Measurements from ENCODE around the gene RPS15. TPM values are rescaled to one million over a fixed set of nuclear protein-coding genes. Genes with fewer than 3 reads are reported as not detected.

RPS15 gene
- total RNA-seq, 3 donors from 2014 or later (not counting 1 experiment from before 2014, with no cell fraction given), result 731 to 872 (median 837) TPM

DNA sequence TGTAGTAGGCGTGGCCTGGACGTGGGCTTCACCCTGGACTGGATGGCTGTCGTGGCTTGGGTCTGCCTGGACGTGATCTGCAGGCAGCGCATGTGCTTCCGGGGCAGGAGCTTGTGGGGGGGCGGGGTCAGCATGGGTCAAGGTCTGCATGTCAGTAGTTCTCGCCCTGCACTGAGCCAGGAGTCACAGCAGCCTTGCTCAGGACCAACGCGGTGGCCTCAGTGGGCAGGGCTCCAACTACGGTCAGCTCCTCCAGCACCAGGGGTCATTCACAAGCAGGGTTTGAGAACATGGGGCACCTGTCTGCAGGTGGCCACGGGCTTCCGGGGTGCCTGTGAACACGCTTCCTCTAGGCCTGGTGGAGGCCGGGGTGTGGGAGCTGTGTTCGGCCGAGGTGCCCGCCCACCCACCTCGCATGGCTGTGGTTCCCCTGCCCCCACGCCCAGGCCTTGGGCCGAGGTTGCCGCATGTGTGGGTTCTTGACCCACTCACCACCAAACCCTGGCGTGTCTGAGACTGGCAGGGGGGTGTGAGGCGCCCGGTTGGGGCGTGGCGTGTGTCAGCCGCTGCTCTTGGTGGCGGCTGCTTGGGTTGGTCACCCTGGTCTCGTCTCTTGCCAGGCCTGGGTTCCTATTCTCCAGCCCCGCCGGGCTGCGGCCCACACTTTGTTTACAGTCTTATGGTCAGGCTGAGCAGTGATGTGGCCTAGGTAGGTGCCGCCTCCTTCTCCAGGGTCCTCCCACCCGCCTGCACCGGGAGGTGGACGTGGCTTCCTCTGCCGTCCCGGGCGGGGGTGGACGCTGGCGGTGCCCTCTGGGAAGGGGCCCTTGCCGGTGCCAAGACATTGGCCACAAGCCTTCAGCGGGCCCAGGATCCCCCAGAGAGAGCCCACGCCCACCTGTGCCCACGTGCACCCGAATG is 4.8 kb upstream of the RPS15 start:
- no peak overlapping the region for H3K27ac ChIP-seq (ENCODE audit: low read length)
- no peak for ATAC-seq
- WGBS (ENCODE audit: insufficient coverage), result 92% methylated on average over 47 of the region's 47 CpGs
- H3K4me3 ChIP-seq (ENCODE audit: low read length), result no peak overlapping the region
- Mint-ChIP-seq H3K27me3 (ENCODE audit: low read depth in 2 of 2) (no peaks in the 10 kb centered on the region), H3K27ac (no peak overlapping the region), H3K36me3 (no peaks in the 10 kb centered on the region), H3K4me1 (peaks cover 0 to 7% of the 10 kb centered on the region in 2 donors), H3K4me3 (no peak overlapping the region), H3K9me3 (no peaks in the 10 kb centered on the region)
- DNase-seq, result no peak
- peaks cover 57% of the 10 kb centered on the region for H3K36me3 ChIP-seq (ENCODE audit: control insufficient read depth, insufficient read depth, low read length)
- no peaks in the 10 kb centered on the region for H3K9me3 ChIP-seq (ENCODE audit: control insufficient read depth, insufficient read depth, low read length)
- peaks cover 6% of the 10 kb centered on the region for H3K4me1 ChIP-seq (ENCODE audit: control insufficient read depth, insufficient read depth, low read length)
- no peaks in the 10 kb centered on the region for H3K27me3 ChIP-seq (ENCODE audit: control insufficient read depth, insufficient read depth, low read length)
- TF ChIP-seq, protein P1, sequence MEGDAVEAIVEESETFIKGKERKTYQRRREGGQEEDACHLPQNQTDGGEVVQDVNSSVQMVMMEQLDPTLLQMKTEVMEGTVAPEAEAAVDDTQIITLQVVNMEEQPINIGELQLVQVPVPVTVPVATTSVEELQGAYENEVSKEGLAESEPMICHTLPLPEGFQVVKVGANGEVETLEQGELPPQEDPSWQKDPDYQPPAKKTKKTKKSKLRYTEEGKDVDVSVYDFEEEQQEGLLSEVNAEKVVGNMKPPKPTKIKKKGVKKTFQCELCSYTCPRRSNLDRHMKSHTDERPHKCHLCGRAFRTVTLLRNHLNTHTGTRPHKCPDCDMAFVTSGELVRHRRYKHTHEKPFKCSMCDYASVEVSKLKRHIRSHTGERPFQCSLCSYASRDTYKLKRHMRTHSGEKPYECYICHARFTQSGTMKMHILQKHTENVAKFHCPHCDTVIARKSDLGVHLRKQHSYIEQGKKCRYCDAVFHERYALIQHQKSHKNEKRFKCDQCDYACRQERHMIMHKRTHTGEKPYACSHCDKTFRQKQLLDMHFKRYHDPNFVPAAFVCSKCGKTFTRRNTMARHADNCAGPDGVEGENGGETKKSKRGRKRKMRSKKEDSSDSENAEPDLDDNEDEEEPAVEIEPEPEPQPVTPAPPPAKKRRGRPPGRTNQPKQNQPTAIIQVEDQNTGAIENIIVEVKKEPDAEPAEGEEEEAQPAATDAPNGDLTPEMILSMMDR (IDR thresholded peaks at IDR 0.05), result no peak
- intact Hi-C loops (cut with micrococcal nuclease), result no loop called here

DNA sequence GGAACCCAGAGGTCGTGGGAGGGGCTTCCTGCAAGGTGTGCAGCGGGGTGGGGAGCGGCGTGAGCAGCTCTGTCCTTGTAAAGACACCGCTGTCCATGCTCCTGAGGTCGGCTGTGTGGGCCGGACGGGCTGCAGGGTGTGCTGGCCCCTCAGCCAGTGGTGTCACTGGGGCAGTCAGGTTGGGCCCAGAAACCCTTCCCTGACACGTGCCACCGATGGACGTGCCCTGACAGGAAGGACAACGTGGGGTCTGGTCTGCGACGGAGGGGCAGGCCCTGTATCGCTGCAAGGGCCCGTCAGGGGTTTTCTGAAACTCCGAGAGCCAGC is 4.2 kb upstream of the RPS15 start:
- TF ChIP-seq, protein P1 (IDR thresholded peaks at IDR 0.05), result no peak
- no peak for ATAC-seq
- Histone ChIP-seq H3K27me3 (ENCODE audit: control insufficient read depth, insufficient read depth, low read length) (no peaks in the 10 kb centered on the region), H3K27ac (ENCODE audit: low read length) (no peak overlapping the region), H3K9me3 (ENCODE audit: control insufficient read depth, insufficient read depth, low read length) (no peaks in the 10 kb centered on the region), H3K4me3 (ENCODE audit: low read length) (no peak overlapping the region), H3K36me3 (ENCODE audit: control insufficient read depth, insufficient read depth, low read length) (peaks cover 52% of the 10 kb centered on the region), H3K4me1 (ENCODE audit: control insufficient read depth, insufficient read depth, low read length) (peaks cover 8% of the 10 kb centered on the region)
- DNase-seq, result no peak
- H3K27me3 Mint-ChIP-seq (ENCODE audit: low read depth in 2 of 2), result no peaks in the 10 kb centered on the region
- WGBS (ENCODE audit: insufficient coverage), result 96% methylated on average over 17 of the region's 17 CpGs
- intact Hi-C loops (cut with micrococcal nuclease), result no loop called here
- H3K36me3 Mint-ChIP-seq, result no peaks in the 10 kb centered on the region
- no peak overlapping the region for H3K27ac Mint-ChIP-seq
- no peak overlapping the region for H3K4me3 Mint-ChIP-seq
- H3K9me3 Mint-ChIP-seq, result no peaks in the 10 kb centered on the region
- peaks cover 0 to 9% of the 10 kb centered on the region in 2 donors for H3K4me1 Mint-ChIP-seq

DNA sequence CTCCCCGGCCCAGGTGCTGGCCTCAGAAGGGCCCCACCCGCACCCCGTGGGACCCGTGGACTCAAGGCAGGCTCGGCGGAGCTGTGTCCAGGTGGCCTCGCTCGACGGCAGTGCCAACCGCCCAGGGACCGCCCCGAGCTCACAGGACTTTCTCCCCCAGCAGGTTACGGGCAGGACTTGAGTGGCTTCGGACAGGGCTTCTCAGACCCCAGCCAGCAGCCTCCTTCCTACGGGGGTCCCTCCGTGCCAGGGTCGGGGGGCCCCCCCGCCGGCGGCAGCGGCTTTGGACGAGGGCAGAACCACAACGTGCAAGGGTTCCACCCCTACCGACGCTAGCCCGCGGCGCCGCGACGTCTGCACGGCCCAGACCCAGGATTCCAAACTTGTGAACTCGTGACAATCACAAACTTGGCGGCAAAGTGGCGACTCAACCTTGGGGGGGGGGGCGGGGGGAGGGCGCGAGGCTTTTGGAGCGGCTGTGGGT is 3.6 kb upstream of the RPS15 start:
- Histone ChIP-seq H3K27me3 (ENCODE audit: control insufficient read depth, insufficient read depth, low read length) (no peaks in the 10 kb centered on the region), H3K27ac (ENCODE audit: low read length) (no peak overlapping the region), H3K9me3 (ENCODE audit: control insufficient read depth, insufficient read depth, low read length) (no peaks in the 10 kb centered on the region), H3K4me3 (ENCODE audit: low read length) (no peak overlapping the region), H3K36me3 (ENCODE audit: control insufficient read depth, insufficient read depth, low read length) (peaks cover 49% of the 10 kb centered on the region), H3K4me1 (ENCODE audit: control insufficient read depth, insufficient read depth, low read length) (peaks cover 14% of the 10 kb centered on the region)
- Mint-ChIP-seq H3K4me3 (no peak overlapping the region), H3K4me1 (peaks cover 2 to 12% of the 10 kb centered on the region in 2 donors), H3K27me3 (ENCODE audit: low read depth in 2 of 2) (no peaks in the 10 kb centered on the region), H3K36me3 (no peaks in the 10 kb centered on the region), H3K27ac (no peak overlapping the region), H3K9me3 (no peaks in the 10 kb centered on the region)
- 90% methylated on average over 35 of the region's 39 CpGs for WGBS (ENCODE audit: insufficient coverage)
- TF ChIP-seq, protein P1 (IDR thresholded peaks at IDR 0.05), result no peak
- intact Hi-C loops (cut with micrococcal nuclease), result no loop called here
- no peak for DNase-seq
- ATAC-seq, result no peak
